CD4-positive, alpha-beta T cell treated with Interleukin-10 for 1 hour (primary cell): ENCODE measurements around the gene MAP2K5.

Experiments
- DNase-seq: peaks from one replicate; pipeline ENCODE4 v3.0.0-alpha.2; 2020

MAP2K5 gene

DNA sequence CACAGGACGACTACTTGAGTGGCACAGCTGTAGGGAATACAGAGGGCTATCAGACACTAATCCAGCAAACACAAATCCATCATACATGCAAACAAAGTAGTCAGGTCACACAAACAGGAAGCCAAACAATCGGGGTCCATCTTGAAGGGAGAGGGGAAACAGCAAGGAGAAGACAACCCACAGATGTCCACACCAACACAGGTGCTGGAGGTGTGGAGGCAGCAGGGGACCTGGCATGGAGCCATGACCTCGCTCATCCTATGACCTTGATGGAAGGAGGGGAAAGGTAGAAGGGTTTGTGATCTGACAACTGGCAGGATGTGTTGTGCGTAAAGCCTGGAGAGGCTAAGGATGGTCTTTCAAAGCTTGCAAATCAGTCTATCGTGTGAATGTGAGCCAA lies 242.9 kb downstream of the MAP2K5 start:
- no peak for DNase-seq

GRCh38 chr15:67786646-67787045 lies 244.1 kb downstream of the MAP2K5 start:
- no peak for DNase-seq

GRCh38 chr15:67788986-67789385 lies 246.5 kb downstream of the MAP2K5 start:
- DNase-seq = no peak

GRCh38 chr15:67790610-67791319 lies 248.3 kb downstream of the MAP2K5 start:
- no peak for DNase-seq

- DNase-seq = no peak
These were observed 249.9 kb downstream of the MAP2K5 start for GRCh38 chr15:67792250-67792942.

GRCh38 chr15:67794832-67795574 lies 252.5 kb downstream of the MAP2K5 start:
- no peak for DNase-seq

DNA sequence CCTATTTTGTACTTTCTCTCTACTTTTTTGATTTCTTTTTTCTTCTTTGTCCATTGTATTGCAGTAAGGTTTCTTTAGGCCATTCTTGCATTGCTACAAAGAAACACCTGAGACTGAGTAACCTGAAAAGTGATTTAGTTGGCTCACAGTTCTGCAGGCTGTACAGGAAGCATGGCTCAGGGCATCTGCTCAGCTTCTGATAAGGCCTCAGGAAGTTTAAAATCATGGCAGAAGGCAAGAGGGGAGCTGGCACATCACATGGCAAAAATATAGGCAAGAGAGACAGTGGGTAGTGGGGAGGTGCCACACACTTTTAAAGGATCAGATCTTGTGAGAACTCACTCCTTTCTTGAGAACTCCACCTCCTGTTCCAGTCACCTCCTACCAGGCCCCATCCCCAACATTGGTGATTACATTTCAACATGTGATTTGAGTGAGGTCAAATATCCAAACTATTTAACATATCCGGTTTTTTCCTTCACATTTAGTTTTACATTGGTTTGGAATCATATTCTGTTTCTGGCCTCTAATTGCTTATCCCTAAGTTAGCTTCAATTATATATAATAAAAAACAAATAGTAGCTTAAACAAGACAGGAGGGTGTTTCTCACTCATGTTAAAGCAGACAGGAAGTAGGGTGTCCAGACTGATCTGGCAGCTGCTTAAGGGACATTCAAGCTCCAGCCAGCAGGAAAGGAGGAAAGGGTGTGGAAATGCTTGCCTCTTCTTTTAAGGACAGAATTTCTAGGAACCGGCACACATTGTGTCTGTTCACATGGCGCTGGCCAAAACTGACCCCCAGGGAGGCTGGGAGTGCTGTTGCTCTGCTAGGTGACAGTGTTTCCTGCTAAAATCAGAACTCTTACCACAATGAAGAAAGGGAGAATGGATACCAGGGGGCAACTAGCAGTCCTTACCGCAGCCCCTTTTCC lies 254.0 kb downstream of the MAP2K5 start:
- no peak for DNase-seq

DNA sequence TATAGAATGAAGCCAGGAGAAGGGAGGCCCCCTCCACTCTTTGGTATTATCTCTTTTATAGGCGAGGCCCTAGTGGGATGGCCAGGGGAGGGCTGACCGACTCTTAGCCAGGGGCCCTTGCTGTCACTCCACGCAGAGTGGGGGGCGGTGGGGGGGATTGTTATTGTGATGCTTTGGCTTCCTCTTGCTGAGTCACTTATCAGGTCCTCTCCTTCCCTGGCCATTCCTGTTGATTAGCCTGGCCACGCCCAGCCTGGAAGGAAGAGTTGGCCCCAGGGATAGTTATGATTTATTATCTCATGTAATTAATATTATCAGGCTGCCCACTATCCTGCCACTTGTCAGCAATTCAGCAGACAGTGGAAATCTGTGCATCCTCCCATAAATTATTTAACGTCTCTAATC lies 257.3 kb downstream of the MAP2K5 start:
- DNase-seq = no peak

- DNase-seq = no peak
These were observed 258.6 kb downstream of the MAP2K5 start for GRCh38 chr15:67801142-67801541.

- no peak for DNase-seq
These were observed 259.7 kb downstream of the MAP2K5 start for GRCh38 chr15:67801926-67802914.

GRCh38 chr15:67803299-67803698 lies 260.8 kb downstream of the MAP2K5 start:
- DNase-seq = no peak

GRCh38 chr15:67803996-67804843 lies 261.7 kb downstream of the MAP2K5 start:
- DNase-seq = no peak

DNA sequence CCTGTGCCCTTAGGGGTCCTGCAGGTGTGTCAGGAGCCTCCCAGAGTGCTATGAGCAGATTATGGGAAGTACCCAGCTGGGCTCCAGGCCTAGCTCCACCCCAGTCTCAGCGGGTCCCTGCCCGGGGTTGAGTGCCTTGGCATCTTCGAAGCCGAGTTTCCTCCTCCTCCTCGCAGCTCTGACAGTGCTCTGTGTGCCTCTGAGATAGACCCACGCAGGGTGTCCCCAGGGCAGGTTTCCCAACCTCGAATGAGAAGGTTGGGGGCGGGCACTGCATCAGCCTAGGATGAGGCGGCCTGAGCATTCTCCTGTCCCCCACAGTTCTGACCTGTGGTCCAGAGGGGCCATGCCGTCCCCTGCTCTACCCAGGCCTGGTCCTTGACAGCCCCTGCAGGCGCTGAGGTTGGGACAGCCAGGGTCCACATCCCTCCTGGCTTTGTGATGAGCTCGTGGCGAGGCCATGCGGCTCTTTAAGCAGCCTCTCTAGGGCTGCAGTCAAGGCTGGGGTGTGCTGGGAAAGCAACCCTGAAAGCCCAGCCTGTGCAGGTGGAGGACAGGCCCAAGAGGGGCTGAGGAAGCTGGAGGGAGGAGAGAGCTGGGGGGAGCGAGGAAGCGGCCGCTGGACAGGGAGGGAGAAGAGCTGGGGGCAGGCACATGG lies 262.6 kb downstream of the MAP2K5 start:
- DNase-seq = no peak

- no peak for DNase-seq
These were observed 263.4 kb downstream of the MAP2K5 start for GRCh38 chr15:67805666-67806516.

DNA sequence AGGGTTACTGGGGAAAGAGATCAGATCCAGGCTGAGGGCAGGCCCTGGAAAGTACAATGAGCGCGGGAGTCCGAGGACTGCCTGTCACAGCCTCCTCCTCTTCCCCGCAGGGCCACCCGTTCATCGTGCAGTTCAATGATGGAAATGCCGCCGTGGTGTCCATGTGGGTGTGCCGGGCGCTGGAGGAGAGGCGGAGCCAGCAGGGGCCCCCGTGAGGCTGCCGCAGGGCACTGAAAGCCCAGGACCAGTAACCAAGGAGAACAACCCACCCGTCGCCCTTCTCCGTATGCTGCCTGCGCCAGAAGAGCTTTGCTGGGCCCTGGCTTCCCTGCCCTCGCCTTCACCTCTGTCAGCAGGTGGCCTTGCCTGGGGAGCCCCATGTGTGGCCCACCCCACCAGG lies 264.0 kb downstream of the MAP2K5 start:
- DNase-seq = no peak

DNA sequence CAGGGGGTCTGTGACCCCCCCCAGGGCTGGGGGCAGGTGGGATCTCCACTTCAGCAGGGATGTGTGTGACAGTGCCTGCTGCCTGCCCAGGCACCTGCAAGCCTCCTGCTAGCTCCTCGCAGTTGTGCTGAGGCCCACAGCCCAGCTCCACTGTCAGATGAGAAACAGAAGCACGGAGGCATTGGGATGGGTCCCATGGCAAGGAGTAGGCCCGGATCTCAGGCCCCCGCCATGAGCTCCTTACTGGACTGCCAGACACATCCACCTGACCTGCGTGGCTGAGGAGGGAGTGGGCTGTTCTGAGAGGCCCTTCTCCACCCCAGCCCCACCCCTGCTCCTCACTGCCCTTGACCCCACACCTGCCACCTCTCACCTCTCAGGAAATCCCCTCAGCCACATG lies 264.6 kb downstream of the MAP2K5 start:
- no peak for DNase-seq

DNA sequence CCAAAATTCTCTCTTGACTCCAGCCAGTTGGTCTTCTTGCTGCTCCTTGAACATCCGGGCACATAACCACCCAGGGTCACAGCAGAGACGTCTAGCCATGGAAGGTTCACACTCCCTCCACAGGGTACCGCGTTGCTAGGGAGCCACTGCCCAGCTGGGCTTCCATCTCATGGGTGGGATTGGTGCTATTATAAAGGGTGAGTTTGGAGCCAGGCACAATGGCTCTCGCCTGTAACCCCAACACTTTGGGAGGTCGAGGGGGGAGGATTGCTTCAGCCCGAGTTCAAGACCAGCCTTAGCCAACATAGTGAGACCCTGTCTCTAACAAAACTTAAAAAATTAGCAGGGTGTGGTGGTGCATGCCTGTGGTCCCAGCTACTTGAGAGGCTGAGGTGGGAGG lies 265.3 kb downstream of the MAP2K5 start:
- no peak for DNase-seq

DNA sequence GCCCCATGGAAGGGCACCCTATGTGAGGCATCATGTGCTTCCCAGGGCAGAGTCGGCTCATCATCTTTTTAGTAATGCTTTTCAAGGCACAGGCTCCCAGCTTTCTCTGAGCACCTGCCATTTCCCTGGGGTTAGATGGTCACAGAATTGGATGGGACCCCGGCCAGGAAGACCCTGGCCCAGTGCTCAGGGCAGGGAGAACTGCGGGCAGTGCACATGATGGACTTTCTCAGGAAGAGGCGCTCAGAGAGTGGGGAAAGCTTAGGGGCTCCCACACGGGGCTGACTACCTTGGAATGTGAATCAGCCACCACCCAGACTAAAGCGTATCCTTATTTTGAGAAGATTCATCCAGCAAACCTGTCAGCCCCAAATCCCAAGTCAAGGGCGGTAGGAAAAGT lies 266.3 kb downstream of the MAP2K5 start:
- DNase-seq = no peak

GRCh38 chr15:67809441-67809840 lies 266.9 kb downstream of the MAP2K5 start:
- no peak for DNase-seq
